Mesenchymal stem cell (in vitro differentiated cells and primary cell): ENCODE data around the gene DUSP11.
A peak's percentile ranks its signal among the peaks of the same experiment; 100 is the strongest.
"Not testable (repeated sequence)": the region's sequence is repeated elsewhere in the genome, so short reads cannot be mapped to it uniquely, and the experiment has no call there.

Source experiments
- DNase-seq: peaks from one replicate; pipeline ENCODE4 v3.0.0-alpha.2; 2013
- H2AFZ ChIP-seq: one replicate; pipeline ENCODE4 v1.6.1; 2013; ENCODE audit warnings: low read depth, mild to moderate bottlenecking, control low read depth, inconsistent platforms, low read length, moderate library complexity
- H2AK5ac ChIP-seq: 2 replicates; pipeline ENCODE4 v1.6.1; 2013; ENCODE audit warnings: low read length, moderate library complexity, mild to moderate bottlenecking, inconsistent platforms; ENCODE audit not compliant: severe bottlenecking
- H2BK120ac ChIP-seq: one replicate; pipeline ENCODE4 v1.6.1; 2013; ENCODE audit warnings: low read depth, mild to moderate bottlenecking, inconsistent platforms, low read length, moderate library complexity
- H2BK12ac ChIP-seq, 2 experiments: one replicate each; pipeline ENCODE4 v1.6.1; 2013; ENCODE audit warnings: inconsistent platforms in 2 of 2, low read length in 2 of 2, mild to moderate bottlenecking in 2 of 2, moderate library complexity in 2 of 2, control low read depth in 1 of 2
- H2BK15ac ChIP-seq: one replicate; pipeline ENCODE4 v1.6.1; 2013; ENCODE audit warnings: mild to moderate bottlenecking, low read depth, inconsistent platforms; ENCODE audit not compliant: poor library complexity, severe bottlenecking
- H2BK5ac ChIP-seq: 2 replicates; pipeline ENCODE4 v1.6.1; 2013; ENCODE audit warnings: low read depth, mild to moderate bottlenecking, low read length, control low read depth, inconsistent platforms; ENCODE audit not compliant: poor library complexity, severe bottlenecking
- H3K14ac ChIP-seq, 2 experiments: one replicate each; pipeline ENCODE4 v1.6.1; 2013; ENCODE audit warnings: inconsistent platforms in 2 of 2, low read length in 2 of 2, control low read depth in 1 of 2, mild to moderate bottlenecking in 1 of 2, moderate library complexity in 1 of 2
- H3K18ac ChIP-seq, 2 experiments: one replicate each; pipeline ENCODE4 v1.6.1; 2013; ENCODE audit warnings: inconsistent platforms in 2 of 2, low read length in 2 of 2, control low read depth in 1 of 2, low read depth in 1 of 2, mild to moderate bottlenecking in 1 of 2
- H3K23ac ChIP-seq, 2 experiments: one replicate each; pipeline ENCODE4 v1.6.1; 2013; ENCODE audit warnings: inconsistent platforms in 2 of 2, low read length in 2 of 2, mild to moderate bottlenecking in 2 of 2, moderate library complexity in 2 of 2, control low read depth in 1 of 2
- H3K27ac ChIP-seq: 2 replicates; pipeline ENCODE4 v1.5.1; 2013; ENCODE audit warnings: mild to moderate bottlenecking, moderate library complexity, low read length, control low read depth, inconsistent platforms; ENCODE audit not compliant: poor library complexity, severe bottlenecking
- H3K27me3 ChIP-seq, 2 experiments: 2 replicates each; pipeline versions ENCODE4 v1.6.1 to v1.7.0; 2013; ENCODE audit warnings: low read length in 2 of 2, mild to moderate bottlenecking in 2 of 2, moderate library complexity in 2 of 2, control low read depth in 1 of 2, inconsistent platforms in 1 of 2; ENCODE audit not compliant: control insufficient read depth in 1 of 2, insufficient read depth in 1 of 2
- H3K36me3 ChIP-seq, 2 experiments: 2 replicates each; pipeline versions ENCODE4 v1.6.1 to v1.7.0; 2013; ENCODE audit warnings: low read length in 2 of 2, control low read depth in 1 of 2, inconsistent platforms in 1 of 2, low read depth in 1 of 2, mild to moderate bottlenecking in 1 of 2; ENCODE audit not compliant: insufficient read depth in 2 of 2, control insufficient read depth in 1 of 2
- H3K4ac ChIP-seq, 2 experiments: one replicate each; pipeline ENCODE4 v1.6.1; 2013; ENCODE audit warnings: inconsistent platforms in 2 of 2, low read length in 2 of 2, mild to moderate bottlenecking in 2 of 2, moderate library complexity in 2 of 2, control low read depth in 1 of 2, low read depth in 1 of 2
- H3K4me1 ChIP-seq: 2 replicates; pipeline ENCODE4 v1.6.1; 2013; ENCODE audit warnings: low read depth, low read length, control low read depth; ENCODE audit not compliant: control insufficient read depth, insufficient read depth
- H3K4me2 ChIP-seq: 2 replicates; pipeline ENCODE4 v1.6.1; 2013; ENCODE audit warnings: low read length, mild to moderate bottlenecking, inconsistent platforms; ENCODE audit not compliant: poor library complexity, severe bottlenecking
- H3K4me3 ChIP-seq, 2 experiments: 2 replicates each; pipeline versions ENCODE4 v1.5.1 to v1.7.0; 2013; ENCODE audit warnings: low read length in 2 of 2, mild to moderate bottlenecking in 2 of 2, control low read depth in 1 of 2, low read depth in 1 of 2; ENCODE audit not compliant: insufficient read depth in 1 of 2
- H3K79me1 ChIP-seq: replicated peaks from 2 replicates; pipeline ENCODE4 v1.6.1; 2013; ENCODE audit warnings: mild to moderate bottlenecking, control low read depth, low read length, inconsistent platforms; ENCODE audit not compliant: poor library complexity, severe bottlenecking
- H3K9ac ChIP-seq: 2 replicates; pipeline ENCODE4 v1.7.0; 2013; ENCODE audit warnings: mild to moderate bottlenecking, low read length, moderate library complexity
- H3K9me3 ChIP-seq: 2 replicates; pipeline ENCODE4 v1.7.0; 2013; ENCODE audit warnings: mild to moderate bottlenecking, low read length; ENCODE audit not compliant: control insufficient read depth
- H4K8ac ChIP-seq: one replicate; pipeline ENCODE4 v1.6.1; 2013; ENCODE audit warnings: inconsistent platforms, mild to moderate bottlenecking, low read length, moderate library complexity
- H4K91ac ChIP-seq: one replicate; pipeline ENCODE4 v1.6.1; 2013; ENCODE audit warnings: mild to moderate bottlenecking, low read length, inconsistent platforms
- WGBS: methylation state at CpG from one replicate; pipeline ENCODE4 v1.1.7; 2013; ENCODE audit warnings: mixed read lengths; 5-methylcytosine and 5-hydroxymethylcytosine counted together

Gene DUSP11

DNA sequence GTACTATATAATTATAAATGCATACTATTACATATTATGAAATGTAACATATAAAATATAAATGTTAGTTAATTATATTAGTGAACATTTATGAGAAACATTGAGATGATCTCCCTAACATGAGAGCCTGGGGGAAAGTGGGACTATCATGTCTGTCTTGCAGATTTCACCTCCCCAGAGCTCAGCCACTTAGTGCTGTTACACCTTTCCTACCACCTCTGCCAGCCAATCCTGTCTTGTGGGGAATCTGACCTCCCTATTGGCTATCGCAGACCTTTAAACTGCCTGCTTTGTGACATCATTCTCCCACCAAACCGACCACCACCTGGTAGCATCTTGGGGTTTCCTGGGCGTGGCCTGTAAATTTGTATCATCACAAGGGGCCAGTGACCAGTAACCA is 4.0 kb upstream of the DUSP11 start, which contains the start of gene C2orf78:
Gene C2orf78, plus strand, starts transcription at position 301 of the 400 bp plus-strand sequence. CDS start 127 bp downstream, outside the sequence.
- not testable (repeated sequence) for H3K79me1 ChIP-seq, H3K27ac ChIP-seq, H2BK15ac ChIP-seq, H3K4me2 ChIP-seq, DNase-seq, H3K4ac ChIP-seq, H2AK5ac ChIP-seq, H3K9me3 ChIP-seq, H3K27me3 ChIP-seq, H3K4me3 ChIP-seq, H3K14ac ChIP-seq, H2BK5ac ChIP-seq, H2BK12ac ChIP-seq, H3K23ac ChIP-seq, H3K36me3 ChIP-seq, H3K9ac ChIP-seq, H3K4me1 ChIP-seq, H2AFZ ChIP-seq
- Histone ChIP-seq H4K8ac (peak within 1 kb of the TSS; percentile 60), H3K18ac (peak within 1 kb of the TSS in 1 of 2 experiments; percentile 21), H2BK120ac (peak within 1 kb of the TSS; percentile 73), H4K91ac (peak within 1 kb of the TSS; percentile 50)
- no CpG with 5 or more reads among the region's 3 CpGs for WGBS

DNA sequence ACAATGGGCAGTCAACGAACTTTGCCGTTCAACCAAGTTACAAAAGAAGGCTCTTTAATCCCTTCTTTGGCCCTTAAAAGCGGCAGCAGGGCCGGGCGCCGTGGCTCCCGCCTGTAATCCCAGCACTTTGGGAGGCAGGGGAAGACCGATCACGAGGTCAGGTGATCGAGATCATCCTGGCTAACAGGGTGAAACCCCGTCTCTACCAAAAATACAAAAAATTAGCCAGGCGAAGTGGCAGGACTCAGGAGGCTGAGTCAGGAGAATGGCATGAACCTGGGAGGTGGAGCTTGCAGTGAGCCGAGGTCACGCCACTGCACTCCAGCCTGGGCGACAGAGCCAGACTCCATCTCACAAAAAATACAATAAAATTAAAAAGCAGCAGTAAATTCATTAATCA is 3.5 kb upstream of the DUSP11 start:
- not testable (repeated sequence) for H3K4me1 ChIP-seq

DNA sequence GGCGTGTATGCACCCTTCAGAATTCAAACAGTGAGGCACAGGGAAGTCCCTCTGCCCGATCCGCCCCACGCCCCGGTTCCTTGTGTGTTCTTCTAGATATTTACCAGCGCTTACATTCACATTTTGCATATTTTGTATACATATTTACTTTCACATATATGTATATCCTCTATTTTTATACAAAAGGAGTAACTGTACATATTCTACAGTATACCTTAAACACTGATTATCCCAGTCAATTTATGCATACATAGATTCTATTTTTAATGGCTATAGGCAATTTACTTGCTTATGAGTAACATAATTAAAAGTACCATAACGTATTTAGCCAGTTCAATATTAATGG is 307 bp upstream of the DUSP11 start:
- Histone ChIP-seq H2BK12ac (no peak overlapping the region), H3K4me1 (peaks cover 8% of the 10 kb centered on the region), H2BK15ac (no peak overlapping the region), H3K9me3 (no peaks in the 10 kb centered on the region), H2BK5ac (no peak overlapping the region), H3K36me3 (peaks cover 3 to 23% of the 10 kb centered on the region in 2 experiments), H3K4me3 (peak overlapping the region in 1 of 2 experiments; percentile 92), H2AFZ (no peak overlapping the region), H3K14ac (no peak overlapping the region), H3K4me2 (no peak overlapping the region), H3K79me1 (peaks cover 2% of the 10 kb centered on the region), H3K9ac (peak overlapping the region; percentile 98), H3K27me3 (no peaks in the 10 kb centered on the region), H2BK120ac (no peak overlapping the region), H3K4ac (no peak overlapping the region), H3K27ac (no peak overlapping the region), H4K91ac (no peak overlapping the region), H3K23ac (no peak overlapping the region), H4K8ac (no peak overlapping the region), H3K18ac (no peak overlapping the region), H2AK5ac (no peak overlapping the region)
- no peak for DNase-seq
- 0% methylated on average over 3 of the region's 7 CpGs for WGBS

More for the DNA sequence above, 3.5 kb upstream of the DUSP11 start:
- not testable (repeated sequence) for H3K79me1 ChIP-seq, H3K36me3 ChIP-seq, H3K9me3 ChIP-seq, H3K27ac ChIP-seq, H3K9ac ChIP-seq, DNase-seq, H3K4me2 ChIP-seq, H2BK15ac ChIP-seq, H3K23ac ChIP-seq, H2AK5ac ChIP-seq, H3K14ac ChIP-seq, H2AFZ ChIP-seq, H3K4me3 ChIP-seq, H2BK12ac ChIP-seq, H3K27me3 ChIP-seq, H3K4ac ChIP-seq, H2BK5ac ChIP-seq
- H2BK120ac ChIP-seq, result peak overlapping the region; percentile 73
- 65% methylated on average over 13 of the region's 15 CpGs for WGBS
- peak overlapping the region in 1 of 2 experiments; percentile 21 for H3K18ac ChIP-seq
- peak overlapping the region; percentile 60 for H4K8ac ChIP-seq
- H4K91ac ChIP-seq, result peak overlapping the region; percentile 50

DNA sequence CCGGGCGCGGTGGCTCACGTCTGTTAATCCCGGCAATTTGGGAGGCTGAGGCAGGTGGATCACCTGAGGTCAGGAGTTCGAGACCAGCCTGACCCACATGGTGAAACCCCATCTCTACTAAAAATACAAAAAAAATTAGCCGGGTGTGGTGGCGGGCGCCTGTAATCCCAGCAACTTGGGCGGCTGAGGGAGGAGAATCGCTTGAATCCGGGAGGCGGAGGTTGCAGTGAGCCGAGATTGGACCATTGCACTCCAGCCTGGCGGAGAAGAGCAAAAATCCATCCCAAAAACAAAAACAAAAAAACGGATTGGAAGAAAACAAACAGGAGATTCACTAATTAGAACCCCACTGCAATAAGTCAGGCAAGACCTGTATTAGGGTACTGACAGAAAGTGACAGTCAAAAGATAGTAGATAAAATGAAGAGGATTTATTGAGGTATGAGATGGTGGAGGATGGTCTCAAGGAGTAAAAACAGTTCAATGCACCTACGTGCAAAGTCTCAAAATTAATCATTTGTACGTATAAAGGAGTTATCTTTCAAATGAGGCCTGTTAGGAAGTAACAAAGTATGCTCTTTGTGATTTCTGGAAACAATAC is 936 bp downstream of the DUSP11 start:
- not testable (repeated sequence) for H4K8ac ChIP-seq, H2BK15ac ChIP-seq, H3K9me3 ChIP-seq, H3K23ac ChIP-seq, H3K27me3 ChIP-seq, H3K79me1 ChIP-seq, H3K14ac ChIP-seq, H3K18ac ChIP-seq, H3K4me1 ChIP-seq, H4K91ac ChIP-seq, H2BK120ac ChIP-seq, H3K27ac ChIP-seq, DNase-seq, H2BK5ac ChIP-seq, H2BK12ac ChIP-seq
- 90% methylated on average over 14 of the region's 18 CpGs for WGBS
- peak overlapping the region; percentile 97 for H2AFZ ChIP-seq
- H3K36me3 ChIP-seq, result peaks cover 3 to 36% of the 10 kb centered on the region in 2 experiments
- H3K4me2 ChIP-seq, result peak overlapping the region; percentile 55
- H3K9ac ChIP-seq, result peak overlapping the region; percentile 98
- peak overlapping the region; percentile 73 to 98 for H3K4ac ChIP-seq
- H3K4me3 ChIP-seq, result peak overlapping the region; percentile 92 to 96
- peak overlapping the region; percentile 72 for H2AK5ac ChIP-seq
